Measurements from ENCODE around the gene EVC.

DNA sequence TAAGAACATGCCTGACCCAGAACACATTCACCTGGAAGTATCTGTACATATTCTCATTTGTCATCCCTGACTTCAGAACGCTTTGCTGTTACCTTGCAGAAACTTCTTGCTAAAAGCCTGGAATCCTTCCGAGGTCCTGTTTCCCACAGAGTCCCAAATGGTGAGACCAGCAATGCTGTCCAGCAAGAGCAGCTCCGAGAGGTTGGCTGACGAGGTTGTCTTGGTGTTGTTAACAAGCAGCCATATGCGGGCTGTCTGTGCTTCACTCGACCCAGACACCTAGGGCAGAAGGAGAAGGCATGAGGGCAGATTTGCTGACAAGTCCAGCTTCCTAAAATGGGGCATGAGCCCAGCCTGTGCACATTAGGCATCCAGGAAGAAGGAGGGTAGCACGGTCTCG lies 21.9 kb upstream of the EVC start:
- TF ChIP-seq EP300 (IDR thresholded peaks at IDR 0.05) = no peak
- TF ChIP-seq POLR2A (IDR thresholded peaks at IDR 0.05) = no peak
- TF ChIP-seq, protein P1, sequence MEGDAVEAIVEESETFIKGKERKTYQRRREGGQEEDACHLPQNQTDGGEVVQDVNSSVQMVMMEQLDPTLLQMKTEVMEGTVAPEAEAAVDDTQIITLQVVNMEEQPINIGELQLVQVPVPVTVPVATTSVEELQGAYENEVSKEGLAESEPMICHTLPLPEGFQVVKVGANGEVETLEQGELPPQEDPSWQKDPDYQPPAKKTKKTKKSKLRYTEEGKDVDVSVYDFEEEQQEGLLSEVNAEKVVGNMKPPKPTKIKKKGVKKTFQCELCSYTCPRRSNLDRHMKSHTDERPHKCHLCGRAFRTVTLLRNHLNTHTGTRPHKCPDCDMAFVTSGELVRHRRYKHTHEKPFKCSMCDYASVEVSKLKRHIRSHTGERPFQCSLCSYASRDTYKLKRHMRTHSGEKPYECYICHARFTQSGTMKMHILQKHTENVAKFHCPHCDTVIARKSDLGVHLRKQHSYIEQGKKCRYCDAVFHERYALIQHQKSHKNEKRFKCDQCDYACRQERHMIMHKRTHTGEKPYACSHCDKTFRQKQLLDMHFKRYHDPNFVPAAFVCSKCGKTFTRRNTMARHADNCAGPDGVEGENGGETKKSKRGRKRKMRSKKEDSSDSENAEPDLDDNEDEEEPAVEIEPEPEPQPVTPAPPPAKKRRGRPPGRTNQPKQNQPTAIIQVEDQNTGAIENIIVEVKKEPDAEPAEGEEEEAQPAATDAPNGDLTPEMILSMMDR (IDR thresholded peaks at IDR 0.05) = no peak

Measured in suprapubic skin (tissue), 3 donors.